ENCODE data around the gene CAMK4.

Gene CAMK4

GRCh38 chr5:111245654-111246053, 21.5 kb downstream of the CAMK4 start:
- H3K27ac ChIP-seq (ENCODE audit: low read depth, low read length) = no peak overlapping the region
- no peak overlapping the region for H3K4me2 ChIP-seq (ENCODE audit: low read length)
- no peaks in the 10 kb centered on the region for H3F3A ChIP-seq (ENCODE audit: control insufficient read depth, insufficient read depth)
- no peaks in the 10 kb centered on the region for H3K27me3 ChIP-seq (ENCODE audit: control insufficient read depth, low read length)
- no peaks in the 10 kb centered on the region for H3K4me1 ChIP-seq (ENCODE audit: control insufficient read depth, low read length)
- TF ChIP-seq, protein P1, sequence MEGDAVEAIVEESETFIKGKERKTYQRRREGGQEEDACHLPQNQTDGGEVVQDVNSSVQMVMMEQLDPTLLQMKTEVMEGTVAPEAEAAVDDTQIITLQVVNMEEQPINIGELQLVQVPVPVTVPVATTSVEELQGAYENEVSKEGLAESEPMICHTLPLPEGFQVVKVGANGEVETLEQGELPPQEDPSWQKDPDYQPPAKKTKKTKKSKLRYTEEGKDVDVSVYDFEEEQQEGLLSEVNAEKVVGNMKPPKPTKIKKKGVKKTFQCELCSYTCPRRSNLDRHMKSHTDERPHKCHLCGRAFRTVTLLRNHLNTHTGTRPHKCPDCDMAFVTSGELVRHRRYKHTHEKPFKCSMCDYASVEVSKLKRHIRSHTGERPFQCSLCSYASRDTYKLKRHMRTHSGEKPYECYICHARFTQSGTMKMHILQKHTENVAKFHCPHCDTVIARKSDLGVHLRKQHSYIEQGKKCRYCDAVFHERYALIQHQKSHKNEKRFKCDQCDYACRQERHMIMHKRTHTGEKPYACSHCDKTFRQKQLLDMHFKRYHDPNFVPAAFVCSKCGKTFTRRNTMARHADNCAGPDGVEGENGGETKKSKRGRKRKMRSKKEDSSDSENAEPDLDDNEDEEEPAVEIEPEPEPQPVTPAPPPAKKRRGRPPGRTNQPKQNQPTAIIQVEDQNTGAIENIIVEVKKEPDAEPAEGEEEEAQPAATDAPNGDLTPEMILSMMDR (IDR thresholded peaks at IDR 0.05; ENCODE audit: low read depth, low read length, poor library complexity, severe bottlenecking) = no peak
- TF ChIP-seq EZH2phosphoT487 (IDR thresholded peaks at IDR 0.05; ENCODE audit: borderline replicate concordance, low read length) = no peak
- H3K79me2 ChIP-seq (ENCODE audit: control insufficient read depth, low read length) = no peaks in the 10 kb centered on the region
- no peaks in the 10 kb centered on the region for H3K9me3 ChIP-seq (ENCODE audit: control insufficient read depth, insufficient read depth, low read length)
- H3K4me3 ChIP-seq (ENCODE audit: low read length) = no peak overlapping the region
- no peaks in the 10 kb centered on the region for H3K9me2 ChIP-seq (replicated peaks; ENCODE audit: control insufficient read depth, low read length)
- no peaks in the 10 kb centered on the region for H4K20me1 ChIP-seq (ENCODE audit: control insufficient read depth, insufficient read depth, low read depth, low read length)
- no peaks in the 10 kb centered on the region for H3K36me3 ChIP-seq (ENCODE audit: control insufficient read depth, low read length)

DNA sequence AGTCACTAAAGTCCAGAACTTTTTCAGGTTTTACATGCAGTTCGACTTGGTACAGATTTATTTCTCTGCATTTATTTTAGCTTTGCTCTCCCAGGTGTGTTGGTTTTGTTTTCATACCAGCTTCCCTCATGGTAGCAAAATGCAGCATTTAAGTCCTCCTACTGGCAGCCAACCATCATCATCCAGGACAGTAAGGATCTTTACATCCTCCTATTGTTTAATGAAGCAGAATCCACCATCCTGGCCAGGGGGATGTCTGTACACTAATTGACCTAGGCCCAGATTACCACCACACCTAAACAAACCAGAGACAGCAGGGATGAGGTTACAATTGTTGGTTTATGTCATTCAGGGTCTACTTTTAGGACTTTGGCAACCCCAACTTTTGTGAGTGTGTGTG, 22.3 kb downstream of the CAMK4 start:
- H3K27me3 ChIP-seq (ENCODE audit: control insufficient read depth, low read length) = no peaks in the 10 kb centered on the region
- H3K4me1 ChIP-seq (ENCODE audit: control insufficient read depth, low read length) = no peaks in the 10 kb centered on the region
- no peak overlapping the region for H3K4me3 ChIP-seq (ENCODE audit: low read length)
- no peaks in the 10 kb centered on the region for H3K9me3 ChIP-seq (ENCODE audit: control insufficient read depth, insufficient read depth, low read length)
- H3K27ac ChIP-seq (ENCODE audit: low read depth, low read length) = no peak overlapping the region
- no peaks in the 10 kb centered on the region for H3K36me3 ChIP-seq (ENCODE audit: control insufficient read depth, low read length)
- no peaks in the 10 kb centered on the region for H4K20me1 ChIP-seq (ENCODE audit: control insufficient read depth, insufficient read depth, low read depth, low read length)
- H3K4me2 ChIP-seq (ENCODE audit: low read length) = no peak overlapping the region
- H3K79me2 ChIP-seq (ENCODE audit: control insufficient read depth, low read length) = no peaks in the 10 kb centered on the region
- no peaks in the 10 kb centered on the region for H3K9me2 ChIP-seq (replicated peaks; ENCODE audit: control insufficient read depth, low read length)
- H3F3A ChIP-seq (ENCODE audit: control insufficient read depth, insufficient read depth) = no peaks in the 10 kb centered on the region
- TF ChIP-seq, protein P1 (IDR thresholded peaks at IDR 0.05; ENCODE audit: low read depth, low read length, poor library complexity, severe bottlenecking) = no peak
- TF ChIP-seq EZH2phosphoT487 (IDR thresholded peaks at IDR 0.05; ENCODE audit: borderline replicate concordance, low read length) = no peak

DNA sequence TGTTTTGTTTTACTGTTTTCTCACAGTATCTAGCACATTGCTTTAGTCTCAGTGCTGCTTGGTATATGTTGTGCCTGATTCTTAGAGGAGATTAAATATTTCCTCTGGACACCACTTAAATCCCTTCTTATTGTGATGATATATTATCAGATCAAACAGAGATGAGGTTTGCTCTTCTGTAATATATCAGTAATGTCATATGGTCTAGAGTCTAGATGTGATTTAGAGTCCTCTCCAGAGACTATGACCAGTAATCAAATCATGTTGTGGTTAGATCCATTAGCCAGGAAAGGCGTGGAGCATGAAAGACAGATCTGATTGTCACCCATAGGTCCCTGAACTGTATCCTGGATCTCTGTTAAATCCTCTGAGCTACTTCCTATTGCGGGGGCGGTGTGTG, 24.4 kb downstream of the CAMK4 start:
- Histone ChIP-seq H3K9me3 (ENCODE audit: control insufficient read depth, insufficient read depth, low read length) (no peaks in the 10 kb centered on the region), H3K4me2 (ENCODE audit: low read length) (no peak overlapping the region), H3K36me3 (ENCODE audit: control insufficient read depth, low read length) (no peaks in the 10 kb centered on the region), H3F3A (ENCODE audit: control insufficient read depth, insufficient read depth) (no peaks in the 10 kb centered on the region), H3K27ac (ENCODE audit: low read depth, low read length) (no peak overlapping the region), H3K9me2 (replicated peaks; ENCODE audit: control insufficient read depth, low read length) (no peaks in the 10 kb centered on the region), H3K79me2 (ENCODE audit: control insufficient read depth, low read length) (no peaks in the 10 kb centered on the region), H3K4me1 (ENCODE audit: control insufficient read depth, low read length) (peaks cover 3% of the 10 kb centered on the region; the same call in 1 of the 2 replicates), H4K20me1 (ENCODE audit: control insufficient read depth, insufficient read depth, low read depth, low read length) (no peaks in the 10 kb centered on the region), H3K4me3 (ENCODE audit: low read length) (no peak overlapping the region), H3K27me3 (ENCODE audit: control insufficient read depth, low read length) (no peaks in the 10 kb centered on the region)
- TF ChIP-seq, protein P1 (IDR thresholded peaks at IDR 0.05; ENCODE audit: low read depth, low read length, poor library complexity, severe bottlenecking) = no peak
- no peak for TF ChIP-seq EZH2phosphoT487 (IDR thresholded peaks at IDR 0.05; ENCODE audit: borderline replicate concordance, low read length)

- H3K9me2 ChIP-seq (replicated peaks; ENCODE audit: control insufficient read depth, low read length) = no peaks in the 10 kb centered on the region
- no peak for TF ChIP-seq EZH2phosphoT487 (IDR thresholded peaks at IDR 0.05; ENCODE audit: borderline replicate concordance, low read length)
- TF ChIP-seq, protein P1 (IDR thresholded peaks at IDR 0.05; ENCODE audit: low read depth, low read length, poor library complexity, severe bottlenecking) = no peak
- no peak overlapping the region for H3K27ac ChIP-seq (ENCODE audit: low read depth, low read length)
- H3K27me3 ChIP-seq (ENCODE audit: control insufficient read depth, low read length) = no peaks in the 10 kb centered on the region
- H3K36me3 ChIP-seq (ENCODE audit: control insufficient read depth, low read length) = no peaks in the 10 kb centered on the region
- H3K79me2 ChIP-seq (ENCODE audit: control insufficient read depth, low read length) = no peaks in the 10 kb centered on the region
- no peaks in the 10 kb centered on the region for H4K20me1 ChIP-seq (ENCODE audit: control insufficient read depth, insufficient read depth, low read depth, low read length)
- no peak overlapping the region for H3K4me3 ChIP-seq (ENCODE audit: low read length)
- H3K9me3 ChIP-seq (ENCODE audit: control insufficient read depth, insufficient read depth, low read length) = no peaks in the 10 kb centered on the region
- H3K4me1 ChIP-seq (ENCODE audit: control insufficient read depth, low read length) = peaks cover 7% of the 10 kb centered on the region; the same call in 1 of the 2 replicates
- H3K4me2 ChIP-seq (ENCODE audit: low read length) = no peak overlapping the region
- no peaks in the 10 kb centered on the region for H3F3A ChIP-seq (ENCODE audit: control insufficient read depth, insufficient read depth)
Observed at GRCh38 chr5:111251921-111252320, 27.7 kb downstream of the CAMK4 start.
